ENCODE data around the gene KIF13A. TPM values are rescaled to one million over a fixed set of nuclear protein-coding genes. Genes with fewer than 3 reads are reported as not detected.

The KIF13A gene
- total and polyA plus RNA-seq, 10 of the 15 experiments (the other 5 are each of a cell fraction or from before 2014, with no cell fraction given) = 0.02 to 0.26 (median 0.13) TPM; not detected in 2

DNA sequence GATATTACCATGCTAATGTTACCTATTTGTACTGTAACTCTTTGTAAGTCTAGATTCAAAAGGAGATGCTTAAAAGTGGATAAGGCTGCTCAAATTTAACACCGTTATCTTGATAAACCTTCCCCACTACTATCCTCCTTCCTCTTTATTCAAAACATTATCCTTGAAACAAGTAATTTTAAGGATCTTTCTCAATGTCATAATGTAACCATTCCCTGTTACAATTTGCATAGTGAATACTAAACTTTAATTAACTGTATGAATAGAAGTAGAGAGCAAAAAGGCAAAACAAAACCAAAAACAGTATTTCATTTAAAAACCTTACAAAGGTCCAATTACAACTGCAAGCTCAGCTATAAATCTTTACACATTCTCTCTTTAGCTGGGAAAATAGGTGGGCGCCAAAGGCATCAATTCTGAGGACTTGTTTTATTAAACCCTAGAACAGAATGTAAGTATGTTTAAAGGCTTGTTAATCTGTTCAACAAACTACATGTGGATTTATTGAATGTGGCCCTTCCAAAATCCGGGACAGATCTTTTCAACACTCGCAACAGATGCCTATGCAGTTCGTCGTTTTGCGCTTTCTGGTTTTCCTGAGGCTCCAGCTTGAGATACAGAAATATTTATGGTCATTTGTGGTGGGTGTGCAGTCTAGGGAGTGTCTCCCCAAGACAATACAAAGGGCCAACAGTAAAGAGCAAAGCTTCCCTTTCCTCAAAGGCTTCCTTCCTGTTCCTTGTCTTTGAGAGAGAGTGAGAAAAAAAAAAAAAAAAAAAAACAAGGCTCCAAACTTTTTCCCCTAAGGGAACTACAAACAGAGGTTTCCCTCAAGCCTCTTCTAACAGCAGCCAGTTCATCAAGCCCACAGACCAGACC lies 15.1 kb downstream of the KIF13A start:
- FAIRE-seq (no peak), ATAC-seq (no peak), DNase-seq (ENCODE audit: low read depth, low spot score) (no peak)
- no TSS peak for BruUV-seq (replicated peaks)
- POLR2A ChIA-PET = no interaction called here
- 89% methylated on average over 7 of the region's 7 CpGs for WGBS (ENCODE audit: insufficient coverage, insufficient replicate concordance, low lambda C conversion rate, missing lambda C conversion rate)
- in situ Hi-C loops (cut with MboI) = no loop called here
- intact Hi-C loops (cut with micrococcal nuclease; ENCODE audit: unreplicated experiment) = no loop called here
- no peak for TF ChIP-seq CREB1 (IDR thresholded peaks at IDR 0.05; ENCODE audit: low read depth)
- TF ChIP-seq, protein P1, sequence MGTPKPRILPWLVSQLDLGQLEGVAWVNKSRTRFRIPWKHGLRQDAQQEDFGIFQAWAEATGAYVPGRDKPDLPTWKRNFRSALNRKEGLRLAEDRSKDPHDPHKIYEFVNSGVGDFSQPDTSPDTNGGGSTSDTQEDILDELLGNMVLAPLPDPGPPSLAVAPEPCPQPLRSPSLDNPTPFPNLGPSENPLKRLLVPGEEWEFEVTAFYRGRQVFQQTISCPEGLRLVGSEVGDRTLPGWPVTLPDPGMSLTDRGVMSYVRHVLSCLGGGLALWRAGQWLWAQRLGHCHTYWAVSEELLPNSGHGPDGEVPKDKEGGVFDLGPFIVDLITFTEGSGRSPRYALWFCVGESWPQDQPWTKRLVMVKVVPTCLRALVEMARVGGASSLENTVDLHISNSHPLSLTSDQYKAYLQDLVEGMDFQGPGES (IDR thresholded peaks at IDR 0.05) = no peak
- no peak for TF ChIP-seq SP1 (IDR thresholded peaks at IDR 0.05; ENCODE audit: low read depth, low read length)
- no peak for TF ChIP-seq MXI1 (IDR thresholded peaks at IDR 0.05; ENCODE audit: low read depth, low read length)
- TF ChIP-seq, protein P2, sequence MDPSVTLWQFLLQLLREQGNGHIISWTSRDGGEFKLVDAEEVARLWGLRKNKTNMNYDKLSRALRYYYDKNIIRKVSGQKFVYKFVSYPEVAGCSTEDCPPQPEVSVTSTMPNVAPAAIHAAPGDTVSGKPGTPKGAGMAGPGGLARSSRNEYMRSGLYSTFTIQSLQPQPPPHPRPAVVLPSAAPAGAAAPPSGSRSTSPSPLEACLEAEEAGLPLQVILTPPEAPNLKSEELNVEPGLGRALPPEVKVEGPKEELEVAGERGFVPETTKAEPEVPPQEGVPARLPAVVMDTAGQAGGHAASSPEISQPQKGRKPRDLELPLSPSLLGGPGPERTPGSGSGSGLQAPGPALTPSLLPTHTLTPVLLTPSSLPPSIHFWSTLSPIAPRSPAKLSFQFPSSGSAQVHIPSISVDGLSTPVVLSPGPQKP (IDR thresholded peaks at IDR 0.05; ENCODE audit: low read depth, low read length) = no peak
- no peak for TF ChIP-seq ASH2L (IDR thresholded peaks at IDR 0.05; ENCODE audit: borderline replicate concordance, low read depth)
- TF ChIP-seq BACH1 (IDR thresholded peaks at IDR 0.05; ENCODE audit: borderline replicate concordance) = no peak
- TF ChIP-seq SMAD1 (IDR thresholded peaks at IDR 0.05; ENCODE audit: low read depth, partially characterized antibody) = no peak
- no peak for TF ChIP-seq ZNF24 (IDR thresholded peaks at IDR 0.05)
- H3K9ac ChIP-seq (ENCODE audit: control insufficient read depth, insufficient read depth, low read length) = no peak overlapping the region
- H3K36me3 ChIP-seq (ENCODE audit: control insufficient read depth in 2 of 2, insufficient read depth in 2 of 2, low read length in 1 of 2) = no peaks in the 10 kb centered on the region
- H3K4me3 ChIP-seq = no peak overlapping the region
- no peaks in the 10 kb centered on the region for H3K79me2 ChIP-seq (ENCODE audit: control insufficient read depth, insufficient read depth, low read length)
- CTCF ChIA-PET = no interaction called here
- H3K4me2 ChIP-seq (ENCODE audit: control insufficient read depth, insufficient read depth) = no peak overlapping the region
- peaks cover 0 to 2% of the 10 kb centered on the region in 2 experiments; a peak in 2 of 4 replicates for H3K27me3 ChIP-seq (replicated peaks in 1 of 2; ENCODE audit: control insufficient read depth in 2 of 2, insufficient read depth in 2 of 2, low read length in 1 of 2)
- H4K20me1 ChIP-seq (ENCODE audit: control insufficient read depth, insufficient read depth) = no peaks in the 10 kb centered on the region
- no peak overlapping the region for H3K27ac ChIP-seq (ENCODE audit: control insufficient read depth, insufficient read depth)
- RAD21 ChIA-PET (ENCODE audit: unreplicated experiment) = no interaction called here
- SMC1A ChIA-PET (ENCODE audit: uncharacterized antibody, unreplicated experiment) = interaction anchor here (1.2 kb wide), 1 partner anchor 213 kb away, joined by 3 read pairs; no protein-coding TSS in a partner anchor
- no peaks in the 10 kb centered on the region for H3K4me1 ChIP-seq (ENCODE audit: control insufficient read depth, insufficient read depth, low read length)
- no peaks in the 10 kb centered on the region for H3K9me3 ChIP-seq (replicated peaks; ENCODE audit: control insufficient read depth, insufficient read depth, low read length)
- H2AFZ ChIP-seq (ENCODE audit: control insufficient read depth, low read depth, low read length) = no peak overlapping the region

Measured in GM12878 (cell line).